Subcutaneous abdominal adipose tissue (tissue), 5 donors: Measurements from ENCODE around the gene SCN5A.

Experiments
- H3K27ac ChIP-seq: one replicate; pipeline ENCODE4 v1.7.0; 2013; ENCODE audit warnings: low read depth, mild to moderate bottlenecking, inconsistent platforms, low read length, moderate library complexity
- H3K27me3 ChIP-seq, 5 donors: one replicate each; pipeline ENCODE4 v1.7.0; 2013; ENCODE audit warnings: low read length in 5 of 5, inconsistent platforms in 1 of 5; ENCODE audit not compliant: control insufficient read depth in 5 of 5, insufficient read depth in 4 of 5
- H3K36me3 ChIP-seq, 5 donors: one replicate each; pipeline ENCODE4 v1.7.0; 2013; ENCODE audit warnings: low read length in 5 of 5; ENCODE audit not compliant: control insufficient read depth in 5 of 5, insufficient read depth in 5 of 5
- H3K4me1 ChIP-seq, 5 donors: one replicate each; pipeline ENCODE4 v1.7.0; 2013; ENCODE audit warnings: low read length in 5 of 5, mild to moderate bottlenecking in 3 of 5, moderate library complexity in 1 of 5; ENCODE audit not compliant: control insufficient read depth in 5 of 5, insufficient read depth in 5 of 5
- H3K4me3 ChIP-seq, 5 donors: one replicate each; pipeline ENCODE4 v1.7.0; 2013; ENCODE audit warnings: low read length in 5 of 5, low read depth in 1 of 5
- H3K9ac ChIP-seq, 5 donors: one replicate each; pipeline ENCODE4 v1.7.0; 2013; ENCODE audit warnings: low read length in 5 of 5, mild to moderate bottlenecking in 4 of 5, moderate library complexity in 3 of 5
- H3K9me3 ChIP-seq, 5 donors: one replicate each; pipeline ENCODE4 v1.7.0; 2013; ENCODE audit warnings: low read length in 5 of 5; ENCODE audit not compliant: control insufficient read depth in 5 of 5
- donor health status: healthy.
- donor health status: healthy.
- donor health status: healthy.
- donor health status: healthy.
- donor health status: healthy.

The SCN5A gene

DNA sequence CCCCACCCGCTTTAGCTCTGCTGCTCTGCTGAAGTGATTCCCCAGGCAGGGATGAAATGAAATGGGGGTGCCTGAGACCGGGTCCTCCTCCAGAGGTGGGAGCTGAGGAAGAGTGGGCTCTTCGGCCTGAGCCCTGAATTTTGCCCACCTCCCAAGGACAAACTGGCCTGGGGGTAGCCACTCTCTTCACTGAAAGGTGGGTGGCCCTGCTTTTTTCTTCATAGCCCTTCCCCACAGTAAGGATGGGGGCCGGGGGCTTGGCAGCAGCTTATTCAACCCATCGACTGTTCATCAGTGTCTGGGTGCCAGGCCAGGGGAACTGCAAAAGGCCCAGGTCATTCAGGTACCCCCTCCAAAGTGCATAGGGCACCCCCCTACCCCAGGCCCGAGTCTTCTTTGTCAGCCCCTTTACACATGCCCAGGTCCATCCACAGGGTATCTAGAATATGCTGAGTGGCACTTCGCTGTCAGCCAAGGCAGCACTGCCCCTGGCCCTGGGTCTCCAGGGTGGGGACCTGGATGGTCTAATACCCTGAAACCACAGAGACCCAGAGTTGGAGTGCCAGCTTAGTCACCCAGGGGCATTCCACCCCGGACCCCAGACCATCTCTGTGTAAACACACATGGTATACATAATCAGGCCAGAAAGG lies 7.9 kb downstream of the SCN5A start:
- Histone ChIP-seq H3K27me3 (peaks cover 11 to 37% (median 17%) of the 10 kb centered on the region in 5 donors), H3K9me3 (no peaks in the 10 kb centered on the region), H3K4me1 (no peaks in the 10 kb centered on the region), H3K27ac (no peak overlapping the region), H3K9ac (no peak overlapping the region), H3K36me3 (no peaks in the 10 kb centered on the region), H3K4me3 (no peak overlapping the region)

DNA sequence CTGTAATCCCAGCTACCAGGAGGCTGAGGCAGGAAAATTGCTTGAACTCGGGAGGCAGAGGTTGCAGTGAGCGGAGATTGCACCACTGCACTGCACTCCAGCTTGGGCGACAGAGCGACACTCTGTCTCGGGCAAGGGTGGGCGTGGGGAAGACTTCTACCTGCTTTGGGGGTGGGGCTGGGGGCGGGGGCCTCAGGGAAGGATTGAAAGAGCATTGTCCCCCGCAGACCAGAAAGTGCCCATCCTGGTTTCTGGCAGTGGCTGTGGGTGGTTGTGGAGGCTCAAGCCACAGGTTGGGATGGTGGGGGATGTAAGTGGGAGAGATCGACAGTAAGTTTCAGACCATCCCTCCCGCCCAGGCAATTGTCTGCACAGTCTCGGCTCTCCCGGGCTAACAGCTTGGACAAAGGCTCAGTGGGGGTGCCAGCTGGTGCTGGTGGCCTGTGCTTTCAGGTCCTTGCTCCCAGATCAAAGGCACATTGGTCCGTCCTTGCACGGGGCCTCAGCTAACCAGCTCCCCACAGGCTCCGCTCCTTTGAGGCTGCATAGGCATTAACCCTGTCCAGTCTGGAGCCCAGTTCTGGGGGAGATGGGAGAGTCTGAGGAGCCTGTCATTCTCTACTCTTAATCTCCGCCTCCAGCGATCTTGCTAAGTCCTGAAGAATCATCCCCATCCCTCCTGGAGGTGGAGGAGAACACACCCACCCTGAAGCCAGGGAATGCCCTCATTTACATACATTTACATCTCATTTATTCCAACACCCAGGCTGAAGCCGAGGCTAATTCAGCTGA lies 8.6 kb downstream of the SCN5A start:
- Histone ChIP-seq H3K4me1 (no peaks in the 10 kb centered on the region), H3K9me3 (no peaks in the 10 kb centered on the region), H3K4me3 (no peak overlapping the region), H3K36me3 (no peaks in the 10 kb centered on the region), H3K27ac (no peak overlapping the region), H3K27me3 (peaks cover 14 to 35% (median 17%) of the 10 kb centered on the region in 5 donors), H3K9ac (no peak overlapping the region)

DNA sequence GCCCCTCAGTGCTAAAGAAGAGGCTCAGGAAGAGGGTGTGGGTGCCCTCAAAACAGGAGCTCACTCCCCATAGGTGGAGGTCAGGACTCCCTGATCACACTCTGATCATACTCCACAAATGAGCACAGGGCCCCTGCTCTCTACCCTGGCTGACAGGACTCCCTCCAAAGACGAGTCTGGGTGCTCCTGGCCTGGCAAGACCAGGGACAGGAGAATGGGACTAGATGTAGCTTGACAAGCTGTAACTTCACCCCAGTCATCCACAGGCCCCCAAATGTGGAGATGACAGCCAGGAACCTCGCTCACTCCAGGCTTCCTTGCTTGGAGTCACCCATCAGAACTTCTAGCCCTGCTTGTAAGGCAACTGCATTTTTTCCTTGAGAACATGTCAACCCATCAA lies 11.1 kb downstream of the SCN5A start:
- Histone ChIP-seq H3K4me3 (no peak overlapping the region), H3K9me3 (no peaks in the 10 kb centered on the region), H3K27ac (no peak overlapping the region), H3K27me3 (peaks cover 8 to 24% (median 15%) of the 10 kb centered on the region in 5 donors), H3K36me3 (no peaks in the 10 kb centered on the region), H3K4me1 (no peaks in the 10 kb centered on the region), H3K9ac (no peak overlapping the region)

DNA sequence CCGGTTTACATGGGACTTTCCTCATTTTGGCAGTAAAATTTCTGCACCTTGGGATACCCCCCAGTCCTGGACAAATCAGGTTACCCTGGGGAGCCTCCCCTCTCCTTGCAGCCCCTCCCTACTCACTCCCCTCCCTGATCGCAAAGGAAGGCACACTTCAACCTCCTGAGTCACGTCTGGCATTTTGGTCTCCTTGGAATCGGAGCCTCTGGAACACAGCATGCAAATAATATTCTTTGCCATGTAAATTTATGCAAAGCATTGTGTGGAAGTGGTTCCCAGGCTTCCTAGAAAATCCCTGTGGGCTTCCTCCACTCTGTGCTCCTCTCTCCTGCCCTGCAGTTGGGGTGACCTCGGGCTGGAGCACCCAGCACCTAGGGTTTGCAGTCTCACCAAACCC lies 11.6 kb downstream of the SCN5A start:
- no peak overlapping the region for H3K9ac ChIP-seq
- no peak overlapping the region for H3K27ac ChIP-seq
- H3K36me3 ChIP-seq = no peaks in the 10 kb centered on the region
- H3K4me3 ChIP-seq = no peak overlapping the region
- peaks cover 4 to 20% (median 15%) of the 10 kb centered on the region in 5 donors for H3K27me3 ChIP-seq
- H3K4me1 ChIP-seq = no peaks in the 10 kb centered on the region
- H3K9me3 ChIP-seq = no peaks in the 10 kb centered on the region

DNA sequence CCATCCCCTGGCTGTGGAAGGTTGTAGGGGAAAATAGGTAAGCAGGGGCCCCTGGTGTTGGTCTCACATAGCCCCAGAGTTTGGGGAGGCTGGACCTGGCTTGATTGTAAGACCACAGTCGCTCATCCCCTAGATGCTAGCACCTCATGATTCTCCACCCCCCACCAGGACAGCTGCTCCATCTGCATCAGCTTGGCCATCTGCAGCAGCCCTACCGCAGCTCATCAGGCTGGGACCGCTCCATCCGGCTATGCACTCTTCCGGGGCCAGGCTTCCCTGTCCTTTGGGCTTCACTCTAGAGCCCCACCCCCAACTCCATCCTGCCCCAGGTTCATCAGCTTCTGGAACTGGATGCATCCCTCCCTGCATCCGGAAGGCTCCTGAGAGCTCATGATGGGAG lies 12.6 kb downstream of the SCN5A start:
- H3K4me1 ChIP-seq = no peaks in the 10 kb centered on the region
- H3K27ac ChIP-seq = no peak overlapping the region
- H3K4me3 ChIP-seq = no peak overlapping the region
- H3K9ac ChIP-seq = no peak overlapping the region
- peaks cover 0 to 5% (median 0%) of the 10 kb centered on the region in 5 donors for H3K9me3 ChIP-seq
- no peaks in the 10 kb centered on the region for H3K36me3 ChIP-seq
- H3K27me3 ChIP-seq = peaks cover 0 to 23% (median 14%) of the 10 kb centered on the region in 5 donors

DNA sequence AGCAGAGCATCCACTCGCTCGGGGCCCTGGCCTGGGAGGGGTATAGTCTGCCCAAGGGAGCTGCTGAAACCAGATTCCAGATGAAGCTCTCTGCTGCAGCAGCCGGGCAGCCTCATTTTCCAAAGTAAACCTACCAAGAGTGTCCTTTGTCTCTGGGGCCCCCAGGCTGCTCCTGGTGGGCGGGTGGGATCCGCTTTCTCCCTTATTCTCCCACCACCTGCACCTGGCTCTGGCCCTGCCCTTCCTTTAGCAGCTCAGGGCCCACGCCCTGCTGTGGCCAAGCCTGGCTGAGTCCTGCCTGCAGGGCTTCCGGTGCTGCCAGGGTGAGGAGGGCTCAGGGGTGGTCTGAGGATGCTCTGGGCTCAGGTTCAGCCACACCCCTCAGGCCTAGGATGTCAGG lies 13.0 kb downstream of the SCN5A start:
- no peaks in the 10 kb centered on the region for H3K36me3 ChIP-seq
- no peak overlapping the region for H3K27ac ChIP-seq
- H3K9ac ChIP-seq = no peak overlapping the region
- no peak overlapping the region for H3K4me3 ChIP-seq
- H3K27me3 ChIP-seq = peaks cover 0 to 21% (median 11%) of the 10 kb centered on the region in 5 donors
- H3K4me1 ChIP-seq = no peaks in the 10 kb centered on the region
- peaks cover 0 to 5% (median 0%) of the 10 kb centered on the region in 5 donors for H3K9me3 ChIP-seq

DNA sequence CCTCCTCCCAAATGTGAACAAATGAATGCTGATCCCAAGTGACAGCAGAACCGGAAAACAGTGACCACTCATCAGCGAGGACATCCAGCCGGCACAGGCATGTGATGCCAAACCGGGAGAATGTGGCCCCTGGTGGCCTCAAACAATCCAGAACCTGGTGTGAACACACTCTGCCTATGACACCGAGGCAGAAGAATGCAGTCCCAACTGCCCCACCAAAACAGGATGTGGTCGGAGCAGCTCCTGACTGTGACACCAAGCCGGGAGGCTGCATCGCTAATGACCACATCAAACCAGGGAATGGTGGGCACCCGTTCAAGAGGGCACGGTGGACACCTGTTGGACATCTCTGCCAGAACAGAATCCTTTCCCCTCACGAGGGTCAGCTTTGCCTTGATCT lies 15.4 kb downstream of the SCN5A start:
- Histone ChIP-seq H3K4me3 (no peak overlapping the region), H3K4me1 (peaks cover 0 to 8% (median 0%) of the 10 kb centered on the region in 5 donors), H3K27me3 (peaks cover 0 to 14% (median 11%) of the 10 kb centered on the region in 5 donors), H3K9ac (no peak overlapping the region), H3K27ac (no peak overlapping the region), H3K9me3 (peaks cover 0 to 5% (median 0%) of the 10 kb centered on the region in 5 donors), H3K36me3 (no peaks in the 10 kb centered on the region)

DNA sequence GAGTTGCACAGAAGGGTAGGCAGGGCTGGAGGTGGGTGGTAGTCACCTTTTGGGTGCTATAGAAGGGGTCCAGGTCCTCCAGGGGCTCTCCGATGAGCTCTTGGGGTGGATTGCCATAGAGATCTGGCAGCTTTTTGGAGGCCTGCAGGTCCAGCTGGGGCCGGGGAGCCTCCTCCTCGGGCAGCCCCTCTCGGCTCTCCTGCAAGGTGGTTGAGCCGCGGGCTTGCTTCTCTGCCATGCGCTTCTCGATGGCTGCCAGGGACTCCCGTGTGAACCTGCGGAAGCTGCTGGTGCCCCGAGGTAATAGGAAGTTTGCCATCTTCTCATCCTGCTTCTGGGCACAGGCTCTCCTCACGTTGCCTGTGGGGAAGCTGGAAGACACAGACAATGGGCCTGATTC lies 16.5 kb downstream of the SCN5A start:
- H3K27me3 ChIP-seq = peaks cover 0 to 14% (median 11%) of the 10 kb centered on the region in 5 donors
- H3K4me3 ChIP-seq = no peak overlapping the region
- peaks cover 0 to 5% (median 0%) of the 10 kb centered on the region in 5 donors for H3K9me3 ChIP-seq
- no peaks in the 10 kb centered on the region for H3K36me3 ChIP-seq
- H3K27ac ChIP-seq = no peak overlapping the region
- H3K4me1 ChIP-seq = peaks cover 0 to 8% (median 0%) of the 10 kb centered on the region in 5 donors
- H3K9ac ChIP-seq = no peak overlapping the region

DNA sequence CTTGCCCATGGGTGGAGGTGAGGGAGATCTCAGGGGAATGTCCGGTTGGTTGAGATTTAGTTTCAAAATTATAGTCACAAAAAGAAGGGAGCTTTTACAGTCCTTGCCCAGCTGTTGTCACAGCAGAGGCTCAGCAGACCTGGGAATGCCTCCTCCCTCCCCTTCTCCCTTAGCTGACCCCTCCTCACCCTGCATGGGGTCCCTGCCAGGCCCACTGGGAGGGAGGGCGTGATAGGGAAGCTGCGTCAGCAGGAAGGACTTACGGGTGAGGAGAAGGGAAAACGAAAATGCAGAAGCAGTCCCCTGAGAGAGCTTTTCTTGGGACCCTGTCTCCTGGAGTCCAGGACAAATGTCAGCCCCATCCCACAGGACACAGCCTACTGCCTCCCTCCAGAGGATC lies 18.9 kb downstream of the SCN5A start:
- H3K4me3 ChIP-seq = no peak overlapping the region
- H3K27me3 ChIP-seq = peaks cover 0 to 9% (median 0%) of the 10 kb centered on the region in 5 donors
- H3K36me3 ChIP-seq = no peaks in the 10 kb centered on the region
- H3K4me1 ChIP-seq = peaks cover 0 to 8% (median 0%) of the 10 kb centered on the region in 5 donors
- H3K9ac ChIP-seq = no peak overlapping the region
- no peak overlapping the region for H3K27ac ChIP-seq
- peaks cover 0 to 5% (median 0%) of the 10 kb centered on the region in 5 donors for H3K9me3 ChIP-seq

DNA sequence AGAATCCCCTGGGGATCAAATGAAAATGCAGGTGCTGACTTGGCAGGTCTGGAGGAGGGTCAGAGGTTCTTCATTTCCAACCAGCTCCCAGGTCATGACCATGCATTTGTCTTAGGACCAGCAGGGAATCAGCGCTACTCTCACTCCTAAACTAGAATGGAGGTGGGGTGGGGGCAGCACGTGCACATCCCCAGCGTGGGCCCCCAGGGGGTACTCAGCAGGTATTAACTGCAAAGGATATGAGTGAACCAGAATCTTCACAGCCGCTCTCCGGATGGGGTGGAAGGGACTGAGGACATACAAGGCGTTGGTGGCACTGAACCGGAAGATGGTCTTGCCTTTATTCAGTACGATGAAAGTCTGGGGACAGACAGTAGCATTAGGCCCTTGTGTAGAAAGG lies 19.4 kb downstream of the SCN5A start:
- Histone ChIP-seq H3K9me3 (peaks cover 0 to 5% (median 0%) of the 10 kb centered on the region in 5 donors), H3K36me3 (no peaks in the 10 kb centered on the region), H3K4me1 (peaks cover 0 to 8% (median 0%) of the 10 kb centered on the region in 5 donors), H3K4me3 (no peak overlapping the region), H3K27me3 (peaks cover 0 to 9% (median 0%) of the 10 kb centered on the region in 5 donors), H3K9ac (no peak overlapping the region), H3K27ac (no peak overlapping the region)
